HCEC 1CT (cell line): ENCODE measurements around the gene HOXB7.

Experiments
- DNase-seq: peaks from one replicate; pipeline ENCODE4 v3.0.0-alpha.2; 2017

HOXB7 gene

DNA sequence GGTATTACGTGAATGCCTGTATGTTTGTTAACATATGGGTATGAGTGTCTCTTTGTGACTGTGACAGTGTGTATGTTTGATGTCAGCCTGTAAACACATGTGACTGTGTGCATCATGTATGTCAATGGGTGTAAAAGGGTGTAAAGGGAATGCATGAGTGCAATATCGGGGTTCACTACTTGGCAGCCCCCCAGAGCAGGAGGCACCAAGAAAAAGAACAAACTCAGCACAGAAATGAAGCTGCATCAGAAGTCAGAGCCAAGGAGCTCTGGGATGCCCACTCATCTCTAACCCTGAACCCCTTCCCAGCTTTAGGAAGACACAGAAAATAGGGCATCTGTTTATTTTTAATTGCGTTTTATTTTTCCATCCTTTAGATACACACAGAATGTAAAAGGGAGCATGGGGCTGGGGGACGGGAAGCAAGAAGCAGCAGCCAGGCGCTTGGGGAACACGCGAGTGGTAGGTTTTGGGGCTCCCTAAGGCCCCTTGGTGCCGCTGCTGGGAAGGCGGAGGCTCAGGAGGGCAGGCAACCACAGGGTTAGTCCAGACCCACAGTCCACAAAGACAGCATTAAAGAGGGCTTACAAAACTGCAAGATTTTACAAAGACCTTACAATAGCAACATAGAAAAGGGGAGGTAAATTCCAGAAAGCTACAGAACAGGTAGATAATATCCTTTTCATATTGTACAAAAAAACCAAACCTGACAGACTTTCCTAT, 3.8 kb downstream of the HOXB7 start:
- no peak for DNase-seq

DNA sequence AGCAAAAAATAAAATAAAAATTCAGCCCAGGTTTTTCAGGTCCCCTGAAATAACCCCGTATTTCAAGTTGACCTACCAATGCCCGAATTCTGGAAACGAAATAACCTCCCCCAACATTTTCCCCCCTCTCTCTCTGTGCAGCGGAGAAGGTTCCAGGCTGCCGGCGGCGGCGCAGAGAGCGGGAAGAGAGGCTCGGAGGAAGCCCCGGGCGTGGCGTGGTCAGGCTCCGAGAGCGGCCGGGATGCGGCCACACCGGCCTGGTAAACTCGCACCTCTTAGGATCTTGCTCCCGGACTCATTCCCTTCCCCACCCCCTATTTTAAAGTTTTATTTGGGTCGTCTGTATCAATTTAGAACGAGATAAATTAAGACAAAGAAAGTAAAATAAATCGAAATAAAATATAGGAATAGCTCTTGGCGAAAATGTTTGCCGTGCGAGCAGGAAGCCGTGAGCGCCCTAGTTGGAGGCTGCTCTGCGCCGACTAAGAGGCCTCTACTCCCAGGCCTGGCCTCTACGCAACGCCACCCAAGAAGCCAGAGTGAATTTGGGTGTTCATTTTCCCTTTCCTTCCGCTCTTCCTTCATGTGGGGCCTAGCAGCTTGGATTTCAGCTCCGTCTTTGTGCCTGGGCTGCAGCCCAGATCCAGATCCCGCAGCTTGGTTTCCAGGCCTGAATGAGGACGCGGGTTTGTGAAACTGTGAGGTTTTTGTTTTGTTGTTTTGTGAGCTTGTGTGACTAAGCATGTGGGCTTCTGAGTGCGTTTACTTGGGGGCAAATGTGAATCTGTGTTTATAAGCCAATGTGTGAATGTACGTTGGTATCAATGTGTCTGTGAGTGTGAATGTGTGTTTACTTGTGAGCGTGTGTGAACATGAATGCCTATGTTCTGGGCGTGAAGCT, 4.6 kb downstream of the HOXB7 start:
- DNase-seq: no peak

DNA sequence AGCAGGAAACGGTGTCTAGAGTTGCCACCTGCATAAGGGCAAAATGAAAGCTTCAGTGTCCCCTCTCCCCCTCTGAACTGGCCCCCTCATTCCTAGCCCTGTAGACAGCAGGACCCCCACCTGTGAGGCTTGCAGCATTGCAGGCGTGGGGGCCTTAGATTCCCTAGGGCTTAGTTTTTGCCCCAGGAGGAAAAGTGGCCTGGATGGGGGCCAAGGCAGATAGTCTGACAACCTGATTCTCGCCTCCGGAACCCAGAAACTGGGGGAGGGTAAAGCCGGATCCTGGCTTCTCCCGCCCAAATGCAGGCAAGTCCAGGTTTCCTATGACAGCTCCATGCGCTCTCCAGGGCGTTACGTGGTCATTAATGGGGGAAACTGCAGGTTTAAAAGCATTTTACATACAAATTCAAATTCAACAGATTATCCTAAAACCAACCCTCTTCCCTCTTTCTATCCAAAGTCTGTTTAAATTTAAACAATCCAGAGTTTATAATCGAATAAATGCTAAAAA, 5.4 kb downstream of the HOXB7 start:
- DNase-seq: no peak

DNA sequence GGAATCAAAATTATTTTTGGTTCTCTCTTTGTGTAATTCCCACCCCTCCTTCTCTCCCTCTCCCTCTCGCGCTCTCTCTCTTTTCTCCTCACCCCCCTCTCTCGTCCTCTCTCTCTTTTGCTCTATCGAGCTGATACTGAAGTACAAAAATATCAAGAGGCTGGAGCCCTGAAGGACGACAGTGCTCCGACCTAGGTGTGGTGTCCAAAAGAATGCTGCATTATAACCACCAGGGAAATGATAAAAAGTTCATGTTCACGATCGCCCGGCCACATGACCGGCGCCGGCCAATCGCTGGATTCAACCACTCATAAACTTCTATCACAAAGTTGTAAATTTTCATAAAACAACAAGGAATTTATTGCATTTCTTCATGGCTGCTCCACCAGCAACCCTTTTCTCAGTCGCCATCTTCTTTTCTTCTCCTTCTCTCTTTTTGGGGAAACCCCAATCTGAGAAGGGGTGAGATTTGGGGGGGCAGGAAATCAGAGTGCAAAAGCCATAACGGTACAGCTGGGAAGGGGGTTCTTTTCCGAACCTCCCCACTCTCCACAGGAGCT, 6.0 kb downstream of the HOXB7 start, which contains the start of gene HOXB6:
Gene HOXB6, minus strand, starts transcription at position 217 of the 560 bp plus-strand sequence. CDS start 6,836 bp downstream, outside the sequence.
- DNase-seq: peak; percentile 47

DNA sequence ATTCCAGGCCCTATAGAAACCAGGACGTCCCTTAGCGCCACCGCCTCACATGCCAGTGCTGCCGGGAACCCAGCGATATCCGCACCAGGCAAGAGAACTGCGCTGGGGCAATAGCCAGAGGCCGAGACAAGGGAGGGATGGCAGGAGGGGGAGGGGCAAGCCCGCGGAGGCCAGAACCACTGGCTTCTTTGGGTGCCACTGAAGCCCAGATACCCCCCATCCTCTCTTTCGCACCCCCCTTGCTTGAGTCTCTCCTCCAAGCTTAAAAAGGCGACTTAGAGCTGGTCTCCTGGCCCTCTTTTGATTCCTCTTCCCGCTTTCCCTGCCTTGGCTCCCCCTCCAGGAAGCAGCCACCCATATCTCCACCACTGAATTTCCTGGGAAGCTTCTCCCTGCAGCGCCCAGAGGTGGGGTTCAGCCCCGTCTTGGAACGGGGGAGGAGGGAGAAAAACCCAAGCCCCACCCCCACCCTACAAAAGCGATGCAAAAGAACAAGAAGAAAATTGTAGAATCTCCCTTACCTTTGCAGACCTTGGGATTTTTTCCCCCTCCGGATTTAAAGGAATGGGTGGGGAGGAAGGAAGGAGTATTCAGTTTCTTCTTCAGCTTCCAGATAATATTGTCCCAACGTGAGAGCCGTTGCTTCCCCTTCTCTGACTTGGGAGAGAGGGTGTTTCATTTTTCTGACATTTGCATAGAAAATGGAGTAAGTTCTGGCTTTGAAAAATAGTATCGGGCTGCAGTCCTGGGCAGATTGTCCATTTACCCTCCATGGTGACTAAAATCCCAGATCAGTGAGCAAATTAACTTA, 6.7 kb downstream of the HOXB7 start:
- peak; percentile 58 for DNase-seq

DNA sequence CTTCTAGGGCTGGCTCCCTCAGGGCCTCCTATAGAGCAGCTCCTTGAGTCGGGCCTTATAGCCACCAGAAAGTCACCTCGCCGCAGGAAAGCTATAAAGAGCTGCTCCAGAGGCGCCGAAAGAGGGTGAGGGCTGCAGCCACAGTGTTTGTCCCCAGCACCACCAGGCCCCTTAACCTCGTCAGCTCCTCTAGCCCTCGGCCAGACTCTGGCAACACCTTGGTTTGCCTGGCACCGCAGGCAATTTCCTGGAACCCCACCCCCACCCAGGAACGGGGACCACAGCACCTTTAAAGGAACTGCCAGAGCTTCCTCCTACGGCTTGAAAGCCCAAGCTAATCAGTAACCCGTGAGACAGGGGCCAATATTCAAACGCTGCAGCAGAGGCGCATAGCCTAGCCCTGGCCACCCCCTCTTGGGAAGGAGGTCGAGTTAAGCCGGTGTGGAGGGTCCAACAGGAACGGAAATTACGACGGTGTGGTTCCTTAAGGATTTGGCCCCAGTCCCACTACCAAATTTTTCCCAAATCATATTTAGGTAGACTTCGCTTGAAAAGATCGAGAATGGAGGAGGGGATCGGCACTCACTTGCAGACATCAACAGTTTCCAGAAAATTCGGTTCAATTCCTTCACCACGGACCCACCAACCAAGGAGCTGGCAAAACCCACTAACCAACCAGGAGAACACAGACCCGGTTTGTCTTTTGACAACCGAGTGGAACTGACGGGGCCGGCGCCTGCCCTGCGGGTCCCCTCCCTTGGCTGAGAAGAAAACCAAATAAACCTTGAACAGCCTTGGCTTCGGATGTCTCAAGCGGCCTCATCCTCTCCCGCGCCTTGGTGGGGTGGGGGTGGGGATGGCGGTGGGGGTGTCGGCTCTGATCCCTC, 9.0 kb downstream of the HOXB7 start:
- no peak for DNase-seq

DNA sequence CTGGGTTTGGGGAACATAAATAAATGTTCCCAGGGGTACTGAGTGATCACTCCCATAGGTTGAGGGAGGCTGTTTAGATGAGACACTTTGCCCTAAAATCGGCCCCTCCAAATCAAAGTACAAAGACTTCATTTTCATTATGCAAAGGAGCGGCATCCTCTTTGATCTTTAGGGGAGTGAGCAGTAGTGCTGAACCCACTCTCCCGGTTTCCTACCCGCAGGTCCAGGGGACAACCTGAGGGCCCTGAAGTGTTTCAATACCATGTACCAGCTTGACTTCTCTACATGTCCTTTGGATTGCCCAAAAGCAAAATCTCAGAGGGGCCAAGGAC, 9.6 kb downstream of the HOXB7 start:
- no peak for DNase-seq

DNA sequence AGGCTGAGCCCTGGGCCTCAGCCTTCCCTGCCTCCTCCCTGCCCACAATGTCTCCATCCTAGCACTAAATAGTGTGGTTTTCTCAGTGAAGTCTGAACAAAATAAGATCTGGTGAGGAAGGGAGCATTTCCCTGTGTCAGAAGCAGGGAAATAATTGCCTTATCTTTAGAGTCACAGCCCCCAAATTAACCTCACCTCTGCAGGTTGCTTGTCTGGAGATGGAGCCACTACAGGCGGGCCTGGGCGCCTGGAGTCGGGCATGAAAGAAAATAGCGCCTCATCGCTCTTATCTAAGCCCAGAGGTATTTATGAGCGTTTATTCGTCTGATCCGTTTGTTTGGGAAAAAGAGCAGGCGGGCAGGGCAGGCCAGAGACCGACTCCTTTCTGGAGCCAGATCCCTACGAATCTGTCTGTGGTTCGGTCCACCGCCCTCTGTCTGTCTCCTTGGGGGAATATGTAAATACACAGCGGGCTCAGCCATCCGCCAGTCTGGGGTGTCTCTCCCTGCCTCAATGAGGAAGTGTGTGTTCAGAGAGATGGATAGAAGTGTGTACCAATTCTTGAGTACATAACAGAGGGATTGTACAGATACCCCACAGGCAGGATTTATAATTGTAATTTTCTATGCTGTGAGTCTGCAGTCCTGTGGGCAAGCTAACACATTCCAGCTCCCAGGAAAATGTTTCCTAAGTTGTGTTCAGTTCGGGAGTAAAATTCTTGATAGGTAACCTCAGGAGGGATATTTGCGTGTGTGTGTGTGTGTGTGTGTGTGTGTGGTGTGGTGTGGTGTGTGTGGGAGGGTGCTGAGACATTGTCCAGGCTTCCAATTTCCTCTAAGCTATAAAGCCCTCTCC, 10.3 kb downstream of the HOXB7 start:
- no peak for DNase-seq

DNA sequence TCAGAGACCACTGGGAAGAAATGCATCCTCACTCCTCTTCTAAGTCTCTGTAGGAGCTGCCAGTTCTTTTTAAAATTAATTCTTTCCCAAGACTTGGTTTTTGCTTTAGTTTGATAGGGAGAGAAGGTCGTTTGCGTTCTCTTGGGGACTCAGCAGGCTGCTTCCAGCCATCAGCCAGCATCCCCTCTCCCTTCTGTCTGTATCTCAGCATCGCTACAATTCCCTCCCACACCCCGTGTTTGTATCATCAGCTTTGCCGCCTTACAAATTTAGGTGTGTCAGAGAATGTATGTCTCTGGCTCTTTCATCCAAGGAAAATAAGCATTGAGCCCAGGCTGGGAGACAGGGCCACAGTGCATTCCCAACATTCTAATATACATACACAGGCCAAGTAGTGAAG, 11.5 kb downstream of the HOXB7 start:
- no peak for DNase-seq

DNA sequence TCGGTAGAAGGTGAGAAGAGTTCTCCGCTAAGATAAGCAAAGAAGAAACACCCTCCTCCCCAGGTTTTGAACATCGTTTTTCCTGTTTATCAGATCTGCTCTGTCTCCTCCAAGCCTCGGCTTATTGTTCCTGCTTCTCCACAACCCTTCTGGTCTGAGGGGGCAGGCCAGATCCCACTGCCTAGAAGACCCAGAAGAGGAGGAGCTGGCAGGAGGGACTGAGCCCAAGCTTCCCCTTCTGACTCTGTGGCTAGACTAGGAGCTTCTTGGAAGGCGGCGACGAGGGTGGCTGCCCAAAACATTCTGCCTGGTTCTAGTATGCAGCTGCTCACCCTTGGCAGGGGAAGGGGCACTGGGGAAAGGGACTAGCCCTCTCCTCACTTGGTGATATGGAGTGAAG, 12.1 kb downstream of the HOXB7 start:
- DNase-seq: no peak

DNA sequence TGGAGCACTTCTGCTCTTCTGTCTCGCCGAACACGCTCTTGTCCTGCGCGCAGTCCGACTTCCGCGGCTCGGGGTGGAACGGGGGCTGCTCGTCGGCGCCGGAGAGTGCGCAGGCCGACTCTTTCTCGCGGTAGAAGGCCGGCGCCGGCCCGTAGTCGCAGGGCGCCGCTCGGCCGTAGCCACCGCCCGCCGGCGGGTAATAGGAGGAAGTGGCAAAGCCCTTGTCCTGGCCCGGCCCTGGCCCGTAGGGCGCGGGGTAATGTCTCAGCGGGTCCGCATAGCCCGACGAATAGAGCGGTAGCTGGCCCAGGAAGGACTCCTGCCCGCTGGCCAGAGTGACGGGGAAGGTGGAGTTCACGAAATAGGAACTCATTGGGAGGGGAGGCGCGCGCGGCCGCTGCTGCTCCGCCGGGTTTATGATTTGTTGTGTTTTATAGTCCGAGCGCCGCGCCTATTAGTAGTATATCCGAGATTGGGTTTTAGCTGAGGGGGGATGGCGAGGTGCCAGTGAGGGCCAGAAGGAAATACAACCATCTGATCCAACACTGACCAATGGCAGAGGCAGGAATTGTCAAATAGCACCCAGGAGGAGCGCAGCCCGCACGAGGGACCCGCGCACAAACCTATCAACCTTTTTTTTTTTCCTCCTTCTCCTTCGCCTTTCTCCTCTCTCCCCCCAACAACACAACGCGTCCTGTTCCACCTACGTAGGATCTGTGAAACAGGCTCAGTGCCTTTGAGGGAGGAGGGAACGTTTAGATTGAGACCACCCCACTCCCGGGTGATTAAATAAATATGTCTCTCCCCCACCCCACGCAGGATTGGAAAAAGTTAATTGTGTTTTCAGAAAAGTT, 12.8 kb downstream of the HOXB7 start:
- DNase-seq: peak; percentile 76

DNA sequence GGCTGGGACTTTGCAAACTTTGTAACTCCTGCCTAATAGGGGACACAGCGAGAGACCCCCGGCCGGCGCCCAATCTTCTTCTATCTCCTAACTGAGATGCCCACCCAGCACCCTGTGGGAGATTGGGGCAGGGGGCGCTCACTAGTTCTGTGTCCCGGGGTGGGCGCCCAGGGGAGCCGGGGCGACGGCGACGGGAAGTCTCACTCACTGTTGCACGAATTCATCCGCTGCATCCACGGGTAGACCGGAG, 13.4 kb downstream of the HOXB7 start:
- DNase-seq: no peak

DNA sequence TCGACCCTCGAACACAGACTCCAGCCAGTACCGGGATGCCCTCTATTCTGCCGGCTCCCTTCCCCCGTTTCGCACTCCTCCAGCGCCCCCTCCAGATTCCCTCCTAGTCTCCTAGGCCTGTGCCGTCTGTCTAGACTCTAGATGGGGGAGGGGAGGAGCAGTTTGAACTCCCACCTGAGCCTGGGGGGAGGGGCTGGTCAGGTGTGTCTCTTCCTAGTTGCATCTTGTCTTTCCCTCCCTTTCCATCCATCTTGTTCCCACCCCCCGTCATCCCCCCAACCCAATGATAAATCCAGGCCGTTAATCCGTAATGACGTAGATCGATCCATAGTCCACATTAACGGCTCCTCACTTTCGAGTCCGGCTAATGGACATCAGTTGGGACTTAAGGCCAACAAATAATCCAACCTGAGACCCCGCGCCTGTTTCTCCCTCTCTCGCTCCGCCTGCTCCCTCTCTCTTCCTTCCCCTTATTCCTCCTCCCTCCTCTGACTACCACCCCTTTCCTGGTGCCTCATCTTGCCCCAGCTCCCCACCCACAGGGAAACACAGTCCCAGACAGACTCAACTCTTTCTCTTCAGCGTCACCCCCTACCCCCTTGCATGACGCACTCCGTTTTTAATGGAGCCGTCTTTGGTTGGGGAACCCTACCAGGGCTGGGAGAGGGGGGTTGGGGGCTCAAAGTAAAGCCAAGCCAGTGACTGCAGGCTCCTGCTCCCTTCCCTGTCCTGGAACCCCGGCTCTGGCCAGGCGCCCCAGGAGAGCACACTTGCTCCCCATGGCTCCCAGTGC, 13.9 kb downstream of the HOXB7 start:
- peak; percentile 41 for DNase-seq

DNA sequence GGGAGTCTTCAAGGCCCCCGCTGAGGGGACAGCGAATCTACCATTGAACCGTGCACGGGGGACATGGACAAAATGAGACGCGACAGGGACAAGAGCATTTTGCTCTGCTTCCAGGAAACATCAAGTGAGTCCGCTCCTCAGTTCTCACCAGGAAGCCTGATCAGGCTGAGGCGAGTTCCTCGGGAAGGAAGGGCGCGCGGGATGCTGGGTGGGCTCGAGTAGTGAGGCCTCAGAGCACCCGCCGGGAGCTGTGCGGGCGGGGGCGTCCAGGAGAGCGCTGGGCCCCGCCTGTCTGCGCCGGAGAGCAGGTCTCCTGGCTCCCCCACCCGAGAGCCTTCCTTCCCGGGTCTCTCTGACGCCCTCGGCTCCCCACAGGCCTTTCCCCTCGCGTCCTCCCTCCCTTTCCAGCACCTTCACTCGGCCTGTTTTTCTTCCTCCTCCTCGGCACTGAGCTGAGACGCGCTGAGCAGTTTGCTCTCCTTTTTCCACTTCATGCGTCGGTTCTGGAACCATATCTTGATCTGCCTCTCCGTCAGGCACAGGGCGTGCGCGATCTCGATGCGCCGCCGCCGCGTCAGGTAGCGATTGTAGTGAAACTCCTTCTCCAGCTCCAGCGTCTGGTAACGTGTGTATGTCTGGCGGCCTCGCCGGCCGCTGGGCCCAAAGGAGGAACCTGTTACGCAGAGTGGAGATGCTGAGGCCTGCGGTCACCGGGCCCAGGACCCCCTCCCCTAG, 14.7 kb downstream of the HOXB7 start:
- no peak for DNase-seq

DNA sequence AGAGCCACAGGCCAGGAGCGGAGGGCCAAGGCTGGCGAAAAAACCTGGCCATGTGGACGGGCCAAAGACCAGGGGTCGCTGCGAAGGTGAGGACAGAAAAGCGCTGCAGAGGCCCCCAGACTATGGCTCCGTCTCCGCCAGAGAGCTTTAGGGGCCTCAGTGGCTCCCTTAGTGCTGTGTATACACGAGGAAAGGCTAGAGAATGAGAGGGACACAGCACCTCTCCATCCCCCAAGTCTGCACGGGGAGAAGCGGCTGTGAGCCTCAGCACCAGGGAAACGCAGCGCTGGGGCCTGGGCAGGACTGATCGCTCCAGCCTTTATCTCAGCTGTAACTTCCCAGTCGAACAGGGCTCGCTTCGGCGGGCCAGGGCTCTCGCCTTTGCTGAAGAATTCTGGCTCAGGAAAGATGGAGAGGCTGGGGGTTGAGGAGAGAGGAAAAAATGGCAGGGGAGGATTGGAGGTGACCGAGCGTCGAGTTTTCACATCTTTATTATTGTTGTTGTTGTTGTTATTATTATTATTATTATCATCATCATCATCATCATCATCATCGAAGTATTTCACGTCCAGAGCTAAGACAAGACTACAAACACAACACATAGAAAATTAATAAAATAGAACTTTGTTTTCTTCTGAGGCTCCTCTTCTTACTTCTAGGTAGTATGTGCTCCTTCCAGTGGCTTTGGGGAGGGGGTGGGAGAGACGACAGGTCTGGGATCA, 15.4 kb downstream of the HOXB7 start:
- no peak for DNase-seq

DNA sequence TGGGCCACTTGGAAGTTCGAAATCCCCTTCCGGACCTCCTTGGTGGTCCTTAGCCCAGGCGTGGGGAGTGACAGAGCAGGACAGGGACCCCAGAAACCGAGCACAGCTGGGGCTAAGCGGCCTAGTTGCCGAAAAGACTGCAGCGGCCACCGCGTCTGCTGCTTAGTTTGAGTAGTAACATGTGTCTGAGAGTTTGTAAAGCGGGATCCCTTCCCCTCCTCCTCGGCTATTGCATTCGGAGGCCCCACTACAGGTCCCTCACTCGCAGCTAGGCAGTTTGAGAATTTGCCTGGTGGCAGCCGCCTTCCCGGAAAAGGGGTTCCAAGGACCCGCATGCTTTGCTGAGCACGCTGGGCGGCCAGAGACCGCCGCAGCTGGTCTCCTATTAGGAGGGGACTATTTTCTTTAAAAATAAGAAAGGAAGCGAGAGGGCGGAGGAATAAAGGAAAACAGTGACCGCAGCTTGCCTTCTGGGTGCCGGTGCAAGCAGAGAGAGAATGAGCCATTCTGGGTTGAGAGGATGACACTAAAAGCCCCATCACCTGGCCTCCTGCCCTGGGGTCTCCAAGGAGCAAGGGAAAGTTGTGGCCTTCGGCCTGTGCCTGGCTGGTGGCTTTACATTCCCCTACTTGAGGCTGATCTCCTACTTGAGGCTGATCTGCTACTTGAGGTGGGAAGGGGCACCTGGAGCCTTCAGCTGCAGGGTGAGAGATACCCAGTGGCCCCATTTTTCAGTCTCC, 16.1 kb downstream of the HOXB7 start:
- no peak for DNase-seq
